Keratinocyte (primary cell): Measurements from ENCODE around the gene TIPRL.

Experiments
- EZH2 ChIP-seq: IDR thresholded peaks from one replicate; pipeline ENCODE4 v1.6.1; 2012; ENCODE audit warnings: inconsistent platforms, mild to moderate bottlenecking, low read length, moderate library complexity
- TF ChIP-seq, protein P1 (sequence below), 3 experiments: IDR thresholded peaks in 1 of 3; conservative IDR thresholded peaks in 1 of 3; optimal IDR thresholded peaks in 1 of 3; 2 replicates in 2 of 3; 3 replicates in 1 of 3; pipeline versions ENCODE3 to v1.5.1; 2011; ENCODE audit warnings: low read length in 3 of 3, mild to moderate bottlenecking in 3 of 3, moderate library complexity in 2 of 3, control low read depth in 1 of 3, inconsistent platforms in 1 of 3; ENCODE audit not compliant: insufficient read depth in 2 of 3; ENCODE audit errors: extremely low read depth in 1 of 3

DNA sequence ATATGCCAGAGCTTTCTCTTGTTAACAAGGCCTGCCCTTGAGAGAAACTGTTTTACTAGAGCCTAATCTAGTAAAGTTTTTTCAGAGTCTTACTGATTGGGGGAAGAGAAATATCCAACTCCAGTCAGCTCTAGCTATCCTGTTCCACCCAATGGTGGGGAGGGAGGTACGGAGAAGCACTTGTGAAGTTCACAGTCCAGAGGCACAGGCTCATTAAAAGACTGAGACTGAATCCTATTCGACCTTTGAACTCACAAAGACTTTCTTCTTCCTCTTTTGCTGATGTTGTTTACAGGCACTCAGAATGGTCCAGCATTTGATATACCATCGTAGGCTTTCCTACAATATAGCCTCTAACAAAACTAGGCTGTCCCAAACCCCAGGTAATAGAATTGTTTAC is 31.6 kb downstream of the TIPRL start:
- TF ChIP-seq EZH2: no peak
- TF ChIP-seq, protein P1, sequence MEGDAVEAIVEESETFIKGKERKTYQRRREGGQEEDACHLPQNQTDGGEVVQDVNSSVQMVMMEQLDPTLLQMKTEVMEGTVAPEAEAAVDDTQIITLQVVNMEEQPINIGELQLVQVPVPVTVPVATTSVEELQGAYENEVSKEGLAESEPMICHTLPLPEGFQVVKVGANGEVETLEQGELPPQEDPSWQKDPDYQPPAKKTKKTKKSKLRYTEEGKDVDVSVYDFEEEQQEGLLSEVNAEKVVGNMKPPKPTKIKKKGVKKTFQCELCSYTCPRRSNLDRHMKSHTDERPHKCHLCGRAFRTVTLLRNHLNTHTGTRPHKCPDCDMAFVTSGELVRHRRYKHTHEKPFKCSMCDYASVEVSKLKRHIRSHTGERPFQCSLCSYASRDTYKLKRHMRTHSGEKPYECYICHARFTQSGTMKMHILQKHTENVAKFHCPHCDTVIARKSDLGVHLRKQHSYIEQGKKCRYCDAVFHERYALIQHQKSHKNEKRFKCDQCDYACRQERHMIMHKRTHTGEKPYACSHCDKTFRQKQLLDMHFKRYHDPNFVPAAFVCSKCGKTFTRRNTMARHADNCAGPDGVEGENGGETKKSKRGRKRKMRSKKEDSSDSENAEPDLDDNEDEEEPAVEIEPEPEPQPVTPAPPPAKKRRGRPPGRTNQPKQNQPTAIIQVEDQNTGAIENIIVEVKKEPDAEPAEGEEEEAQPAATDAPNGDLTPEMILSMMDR (optimal IDR thresholded peaks at IDR 0.05 in 1 of 3, IDR thresholded peaks at IDR 0.05 in 1 of 3, conservative IDR thresholded peaks at IDR 0.05 in 1 of 3; ENCODE audit: extremely low read depth in 1 of 3, insufficient read depth in 2 of 3, low read length in 3 of 3): no peak
